Mucosa of stomach (tissue), 1 donor: ENCODE results near the gene HES4.

Experiments
- H3K27me3 ChIP-seq: one replicate; pipeline ENCODE4 v1.7.0; 2013; ENCODE audit warnings: mild to moderate bottlenecking, low read length; ENCODE audit not compliant: control insufficient read depth, insufficient read depth
- H3K36me3 ChIP-seq: one replicate; pipeline ENCODE4 v1.7.0; 2013; ENCODE audit warnings: low read length; ENCODE audit not compliant: control insufficient read depth, insufficient read depth
- H3K4me1 ChIP-seq: one replicate; pipeline ENCODE4 v1.7.0; 2013; ENCODE audit warnings: mild to moderate bottlenecking, low read length; ENCODE audit not compliant: control insufficient read depth, insufficient read depth
- H3K4me3 ChIP-seq: one replicate; pipeline ENCODE4 v1.7.0; 2013; ENCODE audit warnings: low read length
- H3K9ac ChIP-seq: one replicate; pipeline ENCODE4 v1.7.0; 2013; ENCODE audit warnings: mild to moderate bottlenecking, low read length, moderate library complexity
- H3K9me3 ChIP-seq: one replicate; pipeline ENCODE4 v1.7.0; 2013; ENCODE audit warnings: mild to moderate bottlenecking, low read length, moderate library complexity; ENCODE audit not compliant: control insufficient read depth
- donor health status: Pancreatic carcinoma.

The HES4 gene

DNA sequence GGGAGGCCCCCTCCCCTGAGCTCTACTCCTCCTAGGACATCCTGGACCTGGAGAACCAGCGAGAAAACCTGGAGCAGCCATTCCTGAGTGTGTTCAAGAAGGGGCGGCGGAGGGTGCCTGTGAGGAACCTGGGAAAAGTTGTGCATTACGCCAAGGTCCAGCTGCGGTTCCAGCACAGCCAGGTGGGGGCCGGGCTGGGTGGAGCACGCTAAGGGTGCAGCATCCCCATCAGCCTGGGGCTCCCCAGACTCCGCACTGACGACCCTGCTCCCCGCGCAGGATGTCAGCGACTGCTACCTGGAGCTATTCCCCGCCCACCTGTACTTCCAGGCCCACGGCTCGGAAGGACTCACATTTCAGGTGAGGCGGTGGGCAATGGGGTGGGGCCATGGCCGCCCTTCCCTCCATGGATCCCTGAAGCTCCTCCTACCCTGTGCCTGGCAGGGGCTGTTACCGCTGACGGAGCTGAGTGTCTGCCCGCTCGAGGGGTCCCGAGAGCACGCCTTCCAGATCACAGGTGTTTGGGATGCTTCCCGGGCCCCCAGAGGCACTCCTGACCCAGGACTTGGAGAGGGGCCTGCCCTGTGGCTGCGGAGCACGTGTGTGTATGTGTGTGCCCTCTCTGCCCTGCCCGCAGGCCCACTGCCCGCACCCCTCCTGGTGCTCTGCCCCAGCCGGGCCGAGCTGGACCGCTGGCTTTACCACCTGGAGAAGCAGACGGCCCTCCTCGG is 29.5 kb downstream of the HES4 start:
- Histone ChIP-seq H3K4me3 (no peak overlapping the region), H3K27me3 (peaks cover 20% of the 10 kb centered on the region), H3K9me3 (no peaks in the 10 kb centered on the region), H3K36me3 (no peaks in the 10 kb centered on the region), H3K9ac (no peak overlapping the region), H3K4me1 (peaks cover 23% of the 10 kb centered on the region)

GRCh38 chr1:969260-969855 is 30.5 kb downstream of the HES4 start:
- no peaks in the 10 kb centered on the region for H3K9me3 ChIP-seq
- peaks cover 23% of the 10 kb centered on the region for H3K4me1 ChIP-seq
- no peaks in the 10 kb centered on the region for H3K36me3 ChIP-seq
- H3K4me3 ChIP-seq, result no peak overlapping the region
- no peak overlapping the region for H3K9ac ChIP-seq
- H3K27me3 ChIP-seq, result peaks cover 16% of the 10 kb centered on the region

- Histone ChIP-seq H3K9ac (no peak overlapping the region), H3K9me3 (no peaks in the 10 kb centered on the region), H3K36me3 (no peaks in the 10 kb centered on the region), H3K4me3 (no peak overlapping the region), H3K4me1 (peaks cover 23% of the 10 kb centered on the region), H3K27me3 (peaks cover 16% of the 10 kb centered on the region)
Observed at GRCh38 chr1:967466-968343, 32.2 kb downstream of the HES4 start.

GRCh38 chr1:966704-967300 is 33.1 kb downstream of the HES4 start:
- H3K27me3 ChIP-seq, result peaks cover 16% of the 10 kb centered on the region

GRCh38 chr1:966135-966703 is 33.7 kb downstream of the HES4 start, which contains the start of gene PLEKHN1:
Gene PLEKHN1, plus strand, starts transcription at chr1:966482. Its CDS starts 50 bp downstream, at chr1:966532.
- no peaks in the 10 kb centered on the region for H3K36me3 ChIP-seq
- H3K9me3 ChIP-seq, result no peaks in the 10 kb centered on the region
- peak within 1 kb of the TSS; percentile 49 for H3K9ac ChIP-seq
- H3K4me1 ChIP-seq, result peaks cover 26% of the 10 kb centered on the region
- peak within 1 kb of the TSS; percentile 46 for H3K4me3 ChIP-seq
- H3K27me3 ChIP-seq, result peaks cover 16% of the 10 kb centered on the region

More at GRCh38 chr1:966704-967300, 33.1 kb downstream of the HES4 start:
- Histone ChIP-seq H3K9ac (peak overlapping the region; percentile 49), H3K9me3 (no peaks in the 10 kb centered on the region), H3K36me3 (no peaks in the 10 kb centered on the region), H3K4me3 (peak overlapping the region; percentile 46), H3K4me1 (peaks cover 23% of the 10 kb centered on the region)

DNA sequence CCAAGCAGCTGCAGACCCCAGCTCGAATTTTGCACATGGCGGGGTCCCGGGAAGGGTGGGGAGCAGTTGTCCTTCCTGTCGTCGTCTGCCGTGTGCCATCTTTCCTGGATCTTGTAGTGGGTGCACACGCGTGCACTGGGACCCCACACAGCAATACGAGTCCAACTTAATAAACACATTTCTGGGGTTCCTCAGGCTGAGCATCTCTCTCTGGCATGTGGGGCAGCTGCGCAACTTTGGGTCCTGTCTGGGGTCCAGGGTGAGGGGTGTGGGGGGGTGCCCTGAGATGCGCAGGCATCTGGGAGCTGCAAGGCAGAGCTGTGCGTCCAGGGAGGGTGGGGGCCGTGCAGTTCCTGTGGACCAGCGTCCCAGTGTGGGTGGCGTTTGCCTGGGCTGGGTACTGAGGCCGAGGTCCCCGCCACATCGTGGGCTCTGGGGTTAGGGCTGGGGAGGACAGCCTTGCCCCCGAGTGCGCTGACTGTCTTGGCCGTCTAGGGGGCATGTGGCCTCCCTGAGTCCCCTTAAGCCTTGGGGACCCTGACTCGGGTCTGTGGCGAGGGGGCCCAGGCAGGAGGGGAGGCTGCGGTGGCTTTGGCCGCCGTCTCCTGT is 34.3 kb downstream of the HES4 start:
- no peaks in the 10 kb centered on the region for H3K36me3 ChIP-seq
- peaks cover 27% of the 10 kb centered on the region for H3K4me1 ChIP-seq
- H3K4me3 ChIP-seq, result no peak overlapping the region
- H3K9me3 ChIP-seq, result no peaks in the 10 kb centered on the region
- peak overlapping the region; percentile 49 for H3K9ac ChIP-seq
- H3K27me3 ChIP-seq, result peaks cover 13% of the 10 kb centered on the region

DNA sequence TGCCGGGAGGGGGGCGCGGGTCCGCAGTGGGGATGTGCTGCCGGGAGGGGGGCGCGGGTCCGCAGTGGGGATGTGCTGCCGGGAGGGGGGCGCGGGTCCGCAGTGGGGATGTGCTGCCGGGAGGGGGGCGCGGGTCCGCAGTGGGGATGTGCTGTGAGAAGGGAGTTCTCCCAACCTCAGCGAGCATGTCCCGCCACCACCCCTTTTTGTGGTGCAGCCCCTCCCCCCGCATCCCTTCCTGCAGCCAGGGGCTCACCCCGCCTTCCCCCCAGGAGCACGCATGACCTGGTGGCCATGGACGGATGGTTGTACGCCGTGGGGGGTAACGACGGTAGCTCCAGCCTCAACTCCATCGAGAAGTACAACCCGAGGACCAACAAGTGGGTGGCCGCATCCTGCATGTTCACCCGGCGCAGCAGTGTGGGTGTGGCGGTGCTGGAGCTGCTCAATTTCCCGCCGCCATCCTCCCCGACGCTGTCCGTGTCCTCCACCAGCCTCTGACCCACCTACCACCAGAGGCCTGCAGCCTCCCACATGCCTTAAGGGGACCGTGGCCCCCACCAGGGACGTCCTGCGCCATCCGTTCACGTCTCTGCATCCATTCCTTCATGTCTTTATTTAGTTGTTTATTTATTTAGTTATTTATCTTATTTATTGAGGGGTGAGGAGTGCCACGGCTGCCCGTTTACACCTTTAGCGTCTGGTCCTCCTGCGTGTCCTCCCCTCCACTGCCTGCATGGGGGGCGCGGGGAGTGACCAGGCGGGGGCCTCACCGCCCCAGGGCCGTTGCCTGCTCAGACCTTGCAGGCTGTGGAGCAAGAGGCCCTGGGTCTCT is 35.0 kb downstream of the HES4 start:
- H3K36me3 ChIP-seq, result no peaks in the 10 kb centered on the region
- peaks cover 30% of the 10 kb centered on the region for H3K4me1 ChIP-seq
- no peaks in the 10 kb centered on the region for H3K9me3 ChIP-seq
- H3K4me3 ChIP-seq, result no peak overlapping the region
- peaks cover 6% of the 10 kb centered on the region for H3K27me3 ChIP-seq
- no peak overlapping the region for H3K9ac ChIP-seq

GRCh38 chr1:963746-964525 is 36.0 kb downstream of the HES4 start:
- Histone ChIP-seq H3K4me1 (peaks cover 30% of the 10 kb centered on the region), H3K4me3 (no peak overlapping the region), H3K9me3 (no peaks in the 10 kb centered on the region), H3K27me3 (peaks cover 6% of the 10 kb centered on the region), H3K9ac (no peak overlapping the region), H3K36me3 (no peaks in the 10 kb centered on the region)

DNA sequence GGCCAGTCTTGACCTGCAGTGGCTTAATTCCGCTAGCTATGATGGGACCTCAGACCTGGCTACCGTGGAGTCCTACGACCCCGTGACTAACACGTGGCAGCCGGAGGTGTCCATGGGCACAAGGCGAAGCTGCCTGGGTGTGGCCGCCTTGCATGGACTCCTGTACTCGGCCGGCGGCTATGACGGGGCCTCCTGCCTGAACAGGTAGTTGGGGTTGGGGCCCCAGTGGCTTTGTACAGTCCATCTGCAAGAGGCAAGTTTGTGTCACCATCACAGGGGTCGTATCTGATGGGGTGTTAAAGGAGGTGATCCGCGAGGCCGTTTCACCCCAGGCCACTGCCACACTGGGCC is 36.6 kb downstream of the HES4 start:
- Histone ChIP-seq H3K9ac (no peak overlapping the region), H3K4me3 (no peak overlapping the region), H3K36me3 (no peaks in the 10 kb centered on the region), H3K27me3 (peaks cover 6% of the 10 kb centered on the region), H3K4me1 (peaks cover 28% of the 10 kb centered on the region), H3K9me3 (no peaks in the 10 kb centered on the region)
